Measurements from ENCODE around the gene CDCA8.
"Not testable (repeated sequence)": the region's sequence is repeated elsewhere in the genome, so short reads cannot be mapped to it uniquely, and the experiment has no call there.

The CDCA8 gene

GRCh38 chr1:37728416-37728815 lies 36.1 kb downstream of the CDCA8 start:
- DNase-seq (ENCODE audit: insufficient read length, low spot score) = no peak
- no peak for FAIRE-seq
- no peak for TF ChIP-seq SPI1 (IDR thresholded peaks at IDR 0.05; ENCODE audit: low read depth, low read length)
- no peak for TF ChIP-seq POU2F2 (IDR thresholded peaks at IDR 0.05; ENCODE audit: low read depth, low read length)
- no peak for TF ChIP-seq POLR2A (IDR thresholded peaks at IDR 0.05; ENCODE audit: low read depth, low read length)
- no peak for TF ChIP-seq POLR2AphosphoS5 (IDR thresholded peaks at IDR 0.05; ENCODE audit: low read depth, low read length)
- no peak for TF ChIP-seq PAX5 (IDR thresholded peaks at IDR 0.05; ENCODE audit: insufficient read depth, low read length, severe bottlenecking)
- TF ChIP-seq TAF1 (IDR thresholded peaks at IDR 0.05; ENCODE audit: low read depth, low read length) = no peak

- DNase-seq (ENCODE audit: insufficient read length, low spot score) (no peak), FAIRE-seq (no peak)
- TF ChIP-seq SPI1 (IDR thresholded peaks at IDR 0.05; ENCODE audit: low read depth, low read length) (no peak), PAX5 (IDR thresholded peaks at IDR 0.05; ENCODE audit: insufficient read depth, low read length, severe bottlenecking) (no peak), POLR2AphosphoS5 (IDR thresholded peaks at IDR 0.05; ENCODE audit: low read depth, low read length) (no peak), POLR2A (IDR thresholded peaks at IDR 0.05; ENCODE audit: low read depth, low read length) (no peak), TAF1 (IDR thresholded peaks at IDR 0.05; ENCODE audit: low read depth, low read length) (no peak), POU2F2 (IDR thresholded peaks at IDR 0.05; ENCODE audit: low read depth, low read length) (no peak)
Observed at GRCh38 chr1:37730376-37730775, 38.1 kb downstream of the CDCA8 start.

DNA sequence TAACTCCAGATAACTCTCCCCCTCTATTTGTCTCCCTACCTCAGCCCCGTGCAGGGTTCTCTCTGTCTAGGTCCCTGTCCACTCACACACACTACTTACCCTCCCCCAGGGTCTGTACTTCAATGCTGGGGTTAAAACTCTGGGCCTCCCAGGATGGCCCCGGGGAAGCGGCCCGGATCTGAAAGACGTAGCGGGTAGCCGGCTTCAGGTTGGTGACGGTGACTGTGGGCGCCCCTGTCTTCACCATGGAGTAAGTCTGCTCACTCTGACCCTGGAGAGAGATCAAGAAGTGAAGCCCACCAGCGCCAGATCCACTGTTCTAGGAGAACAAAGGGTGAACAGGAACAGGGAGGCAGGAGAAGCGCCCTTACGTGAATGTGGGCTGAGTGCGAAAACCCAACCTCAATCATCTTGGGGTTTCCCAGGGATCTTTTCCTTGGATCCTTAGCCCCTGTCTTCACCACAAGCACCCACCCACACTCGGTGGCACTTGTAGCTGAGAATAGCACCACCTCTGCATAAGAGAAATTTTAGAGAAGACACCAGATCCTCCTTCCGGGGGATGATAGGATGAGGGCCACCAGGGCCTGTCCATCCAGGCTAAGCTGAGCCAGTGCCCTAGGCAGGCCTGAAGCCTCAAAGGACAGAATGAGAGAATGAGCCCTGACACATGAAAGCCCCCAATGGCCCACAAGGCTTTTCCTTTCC lies 39.1 kb downstream of the CDCA8 start:
- TF ChIP-seq POU2F2 (IDR thresholded peaks at IDR 0.05; ENCODE audit: low read depth, low read length) = no peak
- no peak for TF ChIP-seq POLR2A (IDR thresholded peaks at IDR 0.05; ENCODE audit: low read depth, low read length)
- no peak for TF ChIP-seq PAX5 (IDR thresholded peaks at IDR 0.05; ENCODE audit: insufficient read depth, low read length, severe bottlenecking)
- DNase-seq (ENCODE audit: insufficient read length, low spot score) (no peak), FAIRE-seq (no peak)

DNA sequence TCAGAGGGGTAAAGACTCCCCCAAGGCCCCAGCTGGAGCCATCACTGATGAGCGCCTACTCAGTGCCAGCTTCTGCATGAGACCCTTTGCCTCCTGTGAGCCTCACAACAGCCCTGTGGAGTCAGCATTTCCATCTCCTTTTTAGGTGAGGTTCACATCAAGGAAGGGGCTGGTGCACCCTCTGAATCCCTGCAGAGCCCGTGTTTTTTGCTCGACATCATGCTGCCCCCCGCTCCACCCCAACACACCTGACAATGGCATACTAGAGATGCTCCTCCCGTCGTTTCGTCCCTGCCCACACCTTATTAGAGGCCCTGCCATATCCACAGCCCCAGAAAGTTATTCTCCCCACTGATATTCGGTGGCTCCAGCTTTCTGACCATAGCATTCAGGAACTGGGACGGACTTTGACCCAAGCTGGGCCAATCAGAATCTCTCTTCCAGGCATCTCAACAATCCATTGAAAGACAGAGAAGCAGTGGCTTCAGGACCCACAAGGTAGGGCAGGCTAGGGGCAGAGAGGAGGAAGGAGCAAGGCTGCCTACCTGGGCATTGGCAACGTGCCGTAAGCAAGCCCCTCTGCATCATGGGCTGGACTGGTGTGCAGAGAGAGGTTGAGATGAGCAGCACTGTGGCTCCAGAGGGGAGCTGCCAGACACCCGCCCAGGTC lies 39.9 kb downstream of the CDCA8 start:
- DNase-seq (ENCODE audit: insufficient read length, low spot score) (no peak), FAIRE-seq (no peak)
- TF ChIP-seq SPI1 (IDR thresholded peaks at IDR 0.05; ENCODE audit: low read depth, low read length) = no peak

DNA sequence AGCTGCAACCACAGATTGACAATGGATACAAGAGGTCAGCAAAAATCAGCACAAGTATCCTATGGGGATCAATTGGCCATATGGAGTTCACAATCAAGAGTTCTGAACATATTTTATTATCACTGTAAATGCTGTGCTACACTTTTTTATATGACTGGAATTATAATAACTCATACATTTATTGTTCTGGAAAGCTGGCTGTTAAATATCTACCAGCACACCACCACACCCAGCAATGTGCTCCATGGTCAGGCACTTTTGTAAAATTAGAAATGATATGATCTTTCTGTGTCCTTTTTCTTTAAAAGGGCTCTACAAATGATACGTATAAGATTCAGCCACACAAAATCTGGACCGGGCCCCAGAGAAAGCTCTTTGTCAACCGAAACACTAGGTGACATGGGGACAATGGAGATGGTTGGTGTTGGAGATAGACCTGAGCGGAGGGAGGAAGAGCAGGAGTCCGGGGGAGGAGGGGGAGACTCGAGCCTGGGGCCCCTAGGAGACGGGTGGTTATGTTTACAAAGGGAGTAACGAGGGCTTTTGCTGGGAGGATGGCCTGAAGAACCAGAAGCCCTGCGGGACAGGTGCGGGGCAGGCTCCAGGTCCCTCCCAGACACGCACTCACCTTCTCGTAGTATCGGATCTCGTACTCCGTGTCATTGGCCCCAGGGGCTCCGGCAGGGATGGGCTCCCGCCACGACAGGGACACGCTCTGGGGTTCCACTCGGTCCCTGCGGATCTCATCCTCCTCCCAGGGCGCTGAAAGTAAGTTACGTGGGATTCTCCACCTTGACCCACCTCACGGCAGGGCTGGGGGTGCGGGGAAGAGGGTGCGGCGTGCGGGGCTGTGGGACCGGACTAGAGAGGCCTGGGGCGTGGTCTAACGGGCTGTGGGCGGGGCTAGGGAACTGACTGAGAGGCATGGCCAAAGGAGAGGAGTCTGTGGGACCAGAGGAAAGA lies 42.6 kb downstream of the CDCA8 start:
- FAIRE-seq = no peak
- no peak for DNase-seq (ENCODE audit: insufficient read length, low spot score)
- TF ChIP-seq SPI1 (IDR thresholded peaks at IDR 0.05; ENCODE audit: low read depth, low read length) (no peak), TAF1 (IDR thresholded peaks at IDR 0.05; ENCODE audit: low read depth, low read length) (no peak), POU2F2 (IDR thresholded peaks at IDR 0.05; ENCODE audit: low read depth, low read length) (no peak), PAX5 (IDR thresholded peaks at IDR 0.05; ENCODE audit: insufficient read depth, low read length, severe bottlenecking) (no peak), POLR2A (IDR thresholded peaks at IDR 0.05; ENCODE audit: low read depth, low read length) (no peak), POLR2AphosphoS5 (IDR thresholded peaks at IDR 0.05; ENCODE audit: low read depth, low read length) (no peak)

- not testable (repeated sequence) for FAIRE-seq; DNase-seq (ENCODE audit: insufficient read length, low spot score)
Observed at GRCh38 chr1:37737975-37738374, 45.7 kb downstream of the CDCA8 start.

- DNase-seq (ENCODE audit: insufficient read length, low spot score); FAIRE-seq: not testable (repeated sequence)
Observed at GRCh38 chr1:37738619-37739018, 46.3 kb downstream of the CDCA8 start.

DNA sequence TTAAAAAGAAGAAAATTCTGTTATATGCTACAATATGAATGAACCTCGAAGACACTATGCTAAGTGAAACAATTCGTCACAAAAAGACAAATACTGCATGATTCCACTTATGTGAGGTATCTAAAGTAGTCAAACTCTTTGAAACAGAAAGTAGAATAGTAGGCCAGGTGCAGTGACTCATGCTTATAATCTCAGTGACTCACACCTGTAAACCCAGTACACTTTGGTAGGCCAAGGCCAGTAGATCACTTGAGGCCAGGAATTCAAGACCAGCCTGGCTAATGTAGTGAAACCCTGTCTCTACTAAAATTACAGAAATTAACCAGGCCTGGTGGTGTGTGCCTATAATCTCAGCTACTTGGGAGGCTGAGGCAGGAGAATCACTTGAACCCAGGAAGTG lies 46.9 kb downstream of the CDCA8 start:
- FAIRE-seq = no peak
- no peak for DNase-seq (ENCODE audit: insufficient read length, low spot score)
- TF ChIP-seq POU2F2 (IDR thresholded peaks at IDR 0.05; ENCODE audit: low read depth, low read length) (no peak), SPI1 (IDR thresholded peaks at IDR 0.05; ENCODE audit: low read depth, low read length) (no peak), POLR2AphosphoS5 (IDR thresholded peaks at IDR 0.05; ENCODE audit: low read depth, low read length) (no peak), POLR2A (IDR thresholded peaks at IDR 0.05; ENCODE audit: low read depth, low read length) (no peak), TAF1 (IDR thresholded peaks at IDR 0.05; ENCODE audit: low read depth, low read length) (no peak)

GRCh38 chr1:37741130-37741529 lies 48.8 kb downstream of the CDCA8 start:
- no peak for TF ChIP-seq TAF1 (IDR thresholded peaks at IDR 0.05; ENCODE audit: low read depth, low read length)
- TF ChIP-seq SPI1 (IDR thresholded peaks at IDR 0.05; ENCODE audit: low read depth, low read length) = no peak
- TF ChIP-seq POLR2A (IDR thresholded peaks at IDR 0.05; ENCODE audit: low read depth, low read length) = no peak
- no peak for TF ChIP-seq POU2F2 (IDR thresholded peaks at IDR 0.05; ENCODE audit: low read depth, low read length)
- no peak for TF ChIP-seq POLR2AphosphoS5 (IDR thresholded peaks at IDR 0.05; ENCODE audit: low read depth, low read length)
- TF ChIP-seq PAX5 (IDR thresholded peaks at IDR 0.05; ENCODE audit: insufficient read depth, low read length, severe bottlenecking) = no peak
- DNase-seq (ENCODE audit: insufficient read length, low spot score) (no peak), FAIRE-seq (no peak)

GRCh38 chr1:37741662-37742061 lies 49.3 kb downstream of the CDCA8 start:
- FAIRE-seq (no peak), DNase-seq (ENCODE audit: insufficient read length, low spot score) (no peak)
- no peak for TF ChIP-seq SPI1 (IDR thresholded peaks at IDR 0.05; ENCODE audit: low read depth, low read length)
- TF ChIP-seq PAX5 (IDR thresholded peaks at IDR 0.05; ENCODE audit: insufficient read depth, low read length, severe bottlenecking) = no peak
- TF ChIP-seq POLR2A (IDR thresholded peaks at IDR 0.05; ENCODE audit: low read depth, low read length) = no peak
- TF ChIP-seq TAF1 (IDR thresholded peaks at IDR 0.05; ENCODE audit: low read depth, low read length) = no peak
- no peak for TF ChIP-seq POLR2AphosphoS5 (IDR thresholded peaks at IDR 0.05; ENCODE audit: low read depth, low read length)
- no peak for TF ChIP-seq POU2F2 (IDR thresholded peaks at IDR 0.05; ENCODE audit: low read depth, low read length)

All from GM12891 (cell line).